ENCODE results near the gene MCF2.
A peak's percentile ranks its signal among the peaks of the same experiment; 100 is the strongest.

Gene MCF2

DNA sequence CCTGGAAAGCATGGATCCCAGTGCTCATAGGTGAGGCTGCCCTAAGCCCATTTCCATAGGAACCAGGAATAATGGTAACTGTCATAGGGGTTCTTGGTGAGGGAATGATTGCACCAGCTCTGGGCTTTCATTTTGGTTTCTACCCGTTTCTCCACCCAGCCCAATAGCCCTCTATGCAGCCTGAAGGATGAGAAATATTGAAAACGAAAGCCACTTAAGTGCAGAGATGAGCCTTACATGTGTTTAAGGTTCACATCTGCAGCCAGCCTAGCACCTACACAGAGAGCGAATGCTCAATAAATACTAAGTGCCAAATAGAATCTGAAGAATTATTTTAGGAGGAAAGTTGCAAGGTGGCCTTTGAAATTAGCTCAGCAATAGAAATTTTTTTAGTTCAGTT, 60.4 kb downstream of the MCF2 start:
- DNase-seq (ENCODE audit: extremely low read depth, insufficient read length) = peak; percentile 6

DNA sequence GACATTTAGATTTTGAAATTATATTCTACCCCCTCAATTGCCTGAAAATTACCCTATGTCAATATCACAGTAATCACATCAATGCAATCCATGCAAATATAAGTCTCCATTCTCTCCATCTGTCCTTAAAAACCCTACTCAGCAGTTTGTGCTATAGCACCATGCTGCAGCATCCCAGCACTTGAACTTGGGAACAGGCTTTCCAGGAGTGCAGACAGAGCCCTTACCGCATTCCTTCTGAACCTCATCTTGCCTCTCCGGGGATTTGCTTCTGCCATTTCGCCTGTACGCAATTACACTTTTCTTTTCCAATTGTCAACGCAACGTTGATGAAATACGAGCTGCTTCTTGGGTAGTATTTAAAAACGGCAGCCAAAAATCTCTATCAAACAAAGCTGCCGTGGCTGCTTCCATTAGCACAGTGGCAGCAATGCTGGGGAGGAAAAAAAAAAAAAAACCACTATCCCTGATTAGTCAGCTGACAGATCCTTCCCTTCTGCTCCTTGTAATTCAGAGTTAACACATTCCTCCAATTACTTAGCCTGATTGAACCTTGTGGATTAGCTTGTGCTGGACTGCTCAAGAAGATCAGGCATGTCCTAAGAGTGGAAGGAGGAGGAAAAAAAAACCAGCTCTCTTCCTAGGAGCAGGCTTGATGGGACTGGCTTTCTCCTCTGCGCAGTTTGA, 65.6 kb downstream of the MCF2 start:
- no peaks in the 10 kb centered on the region for H3K27me3 ChIP-seq (replicated peaks; ENCODE audit: control insufficient read depth, insufficient read depth, low read length)
- no peak for DNase-seq (ENCODE audit: extremely low read depth, insufficient read length)
- H3K36me3 ChIP-seq (ENCODE audit: control insufficient read depth, insufficient read depth, low read length) = no peaks in the 10 kb centered on the region
- TF ChIP-seq, protein P1, sequence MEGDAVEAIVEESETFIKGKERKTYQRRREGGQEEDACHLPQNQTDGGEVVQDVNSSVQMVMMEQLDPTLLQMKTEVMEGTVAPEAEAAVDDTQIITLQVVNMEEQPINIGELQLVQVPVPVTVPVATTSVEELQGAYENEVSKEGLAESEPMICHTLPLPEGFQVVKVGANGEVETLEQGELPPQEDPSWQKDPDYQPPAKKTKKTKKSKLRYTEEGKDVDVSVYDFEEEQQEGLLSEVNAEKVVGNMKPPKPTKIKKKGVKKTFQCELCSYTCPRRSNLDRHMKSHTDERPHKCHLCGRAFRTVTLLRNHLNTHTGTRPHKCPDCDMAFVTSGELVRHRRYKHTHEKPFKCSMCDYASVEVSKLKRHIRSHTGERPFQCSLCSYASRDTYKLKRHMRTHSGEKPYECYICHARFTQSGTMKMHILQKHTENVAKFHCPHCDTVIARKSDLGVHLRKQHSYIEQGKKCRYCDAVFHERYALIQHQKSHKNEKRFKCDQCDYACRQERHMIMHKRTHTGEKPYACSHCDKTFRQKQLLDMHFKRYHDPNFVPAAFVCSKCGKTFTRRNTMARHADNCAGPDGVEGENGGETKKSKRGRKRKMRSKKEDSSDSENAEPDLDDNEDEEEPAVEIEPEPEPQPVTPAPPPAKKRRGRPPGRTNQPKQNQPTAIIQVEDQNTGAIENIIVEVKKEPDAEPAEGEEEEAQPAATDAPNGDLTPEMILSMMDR (IDR thresholded peaks at IDR 0.05; ENCODE audit: insufficient read depth, low read length, poor library complexity, severe bottlenecking) = no peak
- no peak overlapping the region for H3K4me3 ChIP-seq (replicated peaks; ENCODE audit: low read depth, low read length)

More for the DNA sequence above, 60.4 kb downstream of the MCF2 start:
- H3K27me3 ChIP-seq (replicated peaks; ENCODE audit: control insufficient read depth, insufficient read depth, low read length) = no peaks in the 10 kb centered on the region
- TF ChIP-seq, protein P1 (IDR thresholded peaks at IDR 0.05; ENCODE audit: insufficient read depth, low read length, poor library complexity, severe bottlenecking) = no peak
- no peak overlapping the region for H3K4me3 ChIP-seq (replicated peaks; ENCODE audit: low read depth, low read length)
- no peaks in the 10 kb centered on the region for H3K36me3 ChIP-seq (ENCODE audit: control insufficient read depth, insufficient read depth, low read length)

DNA sequence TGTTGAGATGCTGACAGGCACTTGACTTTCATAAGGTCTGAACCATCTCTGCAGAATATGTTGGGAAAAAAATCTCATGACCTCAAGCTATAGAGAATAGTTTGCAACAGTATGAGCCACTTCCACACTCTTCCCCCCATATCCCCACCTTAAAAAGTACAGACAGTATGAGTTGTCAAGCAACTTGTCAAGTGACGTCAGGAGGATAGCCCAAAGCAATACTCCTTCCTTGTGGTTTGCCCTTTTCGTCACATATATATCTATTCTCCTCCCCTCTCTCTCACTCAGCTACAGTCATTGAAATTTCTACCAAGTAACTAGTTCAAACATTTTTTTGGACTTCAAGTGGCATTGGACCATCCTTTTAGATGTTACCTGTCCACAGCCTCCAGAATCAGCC, 67.7 kb downstream of the MCF2 start:
- TF ChIP-seq, protein P1 (IDR thresholded peaks at IDR 0.05; ENCODE audit: insufficient read depth, low read length, poor library complexity, severe bottlenecking) = no peak
- Histone ChIP-seq H3K4me3 (replicated peaks; ENCODE audit: low read depth, low read length) (no peak overlapping the region), H3K36me3 (ENCODE audit: control insufficient read depth, insufficient read depth, low read length) (no peaks in the 10 kb centered on the region), H3K27me3 (replicated peaks; ENCODE audit: control insufficient read depth, insufficient read depth, low read length) (no peaks in the 10 kb centered on the region)
- DNase-seq (ENCODE audit: extremely low read depth, insufficient read length) = no peak

DNA sequence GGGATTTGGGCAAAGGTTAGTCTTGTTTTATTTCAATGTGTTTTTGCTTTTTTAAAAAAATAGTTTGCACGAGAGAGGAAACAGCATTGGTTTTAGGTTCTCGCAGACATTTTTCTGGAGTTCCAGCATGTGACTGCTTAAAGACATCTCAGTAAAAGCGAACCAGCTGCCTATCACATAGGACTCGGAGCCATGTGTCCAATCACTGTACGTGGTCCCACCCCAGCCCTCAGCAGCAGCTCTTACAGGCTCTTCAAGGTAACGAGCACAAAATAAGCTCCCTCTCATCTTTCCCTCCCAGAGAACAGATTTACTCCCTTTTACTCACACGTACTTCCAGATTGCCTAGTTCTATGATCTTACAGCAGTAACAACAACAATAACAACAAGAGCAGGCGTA, 68.7 kb downstream of the MCF2 start:
- DNase-seq (ENCODE audit: extremely low read depth, insufficient read length) = no peak
- no peaks in the 10 kb centered on the region for H3K27me3 ChIP-seq (replicated peaks; ENCODE audit: control insufficient read depth, insufficient read depth, low read length)
- TF ChIP-seq, protein P1 (IDR thresholded peaks at IDR 0.05; ENCODE audit: insufficient read depth, low read length, poor library complexity, severe bottlenecking) = no peak

DNA sequence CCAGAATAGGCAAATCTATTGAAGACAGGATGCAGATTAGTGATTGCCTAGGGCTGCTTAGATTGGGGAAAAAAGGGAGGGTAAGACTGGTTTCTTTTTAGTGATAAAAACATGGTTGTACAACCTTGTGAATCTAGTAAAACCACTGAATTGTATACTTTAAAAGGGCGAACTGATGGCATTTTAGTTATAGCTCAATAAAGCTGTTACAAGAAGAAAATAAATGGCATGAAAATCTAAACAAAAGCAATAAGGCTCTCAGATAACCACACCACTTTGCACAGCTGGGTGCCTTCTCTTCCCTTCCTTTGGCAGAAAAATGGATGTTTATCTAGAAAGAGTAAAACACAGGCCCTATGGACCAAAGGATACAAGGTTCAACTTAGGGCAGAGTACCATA, 107.9 kb downstream of the MCF2 start:
- no peaks in the 10 kb centered on the region for H3K27me3 ChIP-seq (replicated peaks; ENCODE audit: control insufficient read depth, insufficient read depth, low read length)
- DNase-seq (ENCODE audit: extremely low read depth, insufficient read length) = no peak
- H3K4me3 ChIP-seq (replicated peaks; ENCODE audit: low read depth, low read length) = no peak overlapping the region
- TF ChIP-seq, protein P1 (IDR thresholded peaks at IDR 0.05; ENCODE audit: insufficient read depth, low read length, poor library complexity, severe bottlenecking) = no peak
- H3K36me3 ChIP-seq (ENCODE audit: control insufficient read depth, insufficient read depth, low read length) = no peaks in the 10 kb centered on the region

More for the DNA sequence above, 68.7 kb downstream of the MCF2 start:
- no peak overlapping the region for H3K4me3 ChIP-seq (replicated peaks; ENCODE audit: low read depth, low read length)
- no peaks in the 10 kb centered on the region for H3K36me3 ChIP-seq (ENCODE audit: control insufficient read depth, insufficient read depth, low read length)

DNA sequence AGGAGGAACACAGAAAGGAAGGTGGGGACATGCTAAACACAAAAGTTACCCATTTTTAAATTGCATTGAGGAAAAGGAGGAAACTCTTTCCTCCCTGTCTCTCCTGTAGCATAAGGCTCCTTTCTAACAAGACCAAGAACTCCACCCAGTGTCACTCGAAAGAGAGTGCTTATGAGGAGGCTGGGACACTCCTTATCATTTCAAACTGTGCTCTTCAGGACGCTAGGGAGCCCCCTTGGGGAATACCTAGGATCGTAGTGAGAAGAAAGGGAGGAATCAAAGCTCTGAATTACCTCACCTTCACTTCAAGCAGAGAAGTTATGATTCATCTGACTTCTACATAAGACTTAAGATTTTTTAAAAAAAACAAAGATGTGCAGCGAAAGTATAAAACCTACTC, 111.9 kb downstream of the MCF2 start:
- no peaks in the 10 kb centered on the region for H3K36me3 ChIP-seq (ENCODE audit: control insufficient read depth, insufficient read depth, low read length)
- no peak for DNase-seq (ENCODE audit: extremely low read depth, insufficient read length)
- TF ChIP-seq, protein P1 (IDR thresholded peaks at IDR 0.05; ENCODE audit: insufficient read depth, low read length, poor library complexity, severe bottlenecking) = no peak
- H3K4me3 ChIP-seq (replicated peaks; ENCODE audit: low read depth, low read length) = no peak overlapping the region
- H3K27me3 ChIP-seq (replicated peaks; ENCODE audit: control insufficient read depth, insufficient read depth, low read length) = no peaks in the 10 kb centered on the region
